ENCODE data around the gene CBARP. TPM values are rescaled to one million over a fixed set of nuclear protein-coding genes. Genes with fewer than 3 reads are reported as not detected.

The CBARP gene
- total and polyA plus RNA-seq, 4 donors = 0.05 to 0.25 (median 0.06) TPM; not detected in 1

GRCh38 chr19:1274081-1274851 lies 36.5 kb upstream of the CBARP start:
- TF ChIP-seq MAX (IDR thresholded peaks at IDR 0.05) (no peak), NR2F2 (IDR thresholded peaks at IDR 0.05) (no peak), RAD21 (IDR thresholded peaks at IDR 0.05) (no peak), SP1 (IDR thresholded peaks at IDR 0.05) (no peak), GABPA (IDR thresholded peaks at IDR 0.05 in 1 of 2, conservative IDR thresholded peaks at IDR 0.05 in 1 of 2) (no peak), YY1 (IDR thresholded peaks at IDR 0.05) (no peak), HNF4A (conservative IDR thresholded peaks at IDR 0.05) (no peak), ZBTB33 (IDR thresholded peaks at IDR 0.05) (no peak), HNF4G (IDR thresholded peaks at IDR 0.05) (no peak), FOXA2 (IDR thresholded peaks at IDR 0.05) (no peak), JUND (IDR thresholded peaks at IDR 0.05) (no peak), RXRA (IDR thresholded peaks at IDR 0.05) (no peak), TAF1 (conservative IDR thresholded peaks at IDR 0.05) (no peak), FOXA1 (IDR thresholded peaks at IDR 0.05) (no peak), EGR1 (IDR thresholded peaks at IDR 0.05; ENCODE audit: low read depth in 2 of 2) (no peak)
- TF ChIP-seq, protein P1, sequence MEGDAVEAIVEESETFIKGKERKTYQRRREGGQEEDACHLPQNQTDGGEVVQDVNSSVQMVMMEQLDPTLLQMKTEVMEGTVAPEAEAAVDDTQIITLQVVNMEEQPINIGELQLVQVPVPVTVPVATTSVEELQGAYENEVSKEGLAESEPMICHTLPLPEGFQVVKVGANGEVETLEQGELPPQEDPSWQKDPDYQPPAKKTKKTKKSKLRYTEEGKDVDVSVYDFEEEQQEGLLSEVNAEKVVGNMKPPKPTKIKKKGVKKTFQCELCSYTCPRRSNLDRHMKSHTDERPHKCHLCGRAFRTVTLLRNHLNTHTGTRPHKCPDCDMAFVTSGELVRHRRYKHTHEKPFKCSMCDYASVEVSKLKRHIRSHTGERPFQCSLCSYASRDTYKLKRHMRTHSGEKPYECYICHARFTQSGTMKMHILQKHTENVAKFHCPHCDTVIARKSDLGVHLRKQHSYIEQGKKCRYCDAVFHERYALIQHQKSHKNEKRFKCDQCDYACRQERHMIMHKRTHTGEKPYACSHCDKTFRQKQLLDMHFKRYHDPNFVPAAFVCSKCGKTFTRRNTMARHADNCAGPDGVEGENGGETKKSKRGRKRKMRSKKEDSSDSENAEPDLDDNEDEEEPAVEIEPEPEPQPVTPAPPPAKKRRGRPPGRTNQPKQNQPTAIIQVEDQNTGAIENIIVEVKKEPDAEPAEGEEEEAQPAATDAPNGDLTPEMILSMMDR (IDR thresholded peaks at IDR 0.05; ENCODE audit: low read depth, low read length, missing input control) = no peak
- TF ChIP-seq, protein P2, sequence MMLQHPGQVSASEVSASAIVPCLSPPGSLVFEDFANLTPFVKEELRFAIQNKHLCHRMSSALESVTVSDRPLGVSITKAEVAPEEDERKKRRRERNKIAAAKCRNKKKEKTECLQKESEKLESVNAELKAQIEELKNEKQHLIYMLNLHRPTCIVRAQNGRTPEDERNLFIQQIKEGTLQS (IDR thresholded peaks at IDR 0.05) = no peak
- TF ChIP-seq, protein P3, sequence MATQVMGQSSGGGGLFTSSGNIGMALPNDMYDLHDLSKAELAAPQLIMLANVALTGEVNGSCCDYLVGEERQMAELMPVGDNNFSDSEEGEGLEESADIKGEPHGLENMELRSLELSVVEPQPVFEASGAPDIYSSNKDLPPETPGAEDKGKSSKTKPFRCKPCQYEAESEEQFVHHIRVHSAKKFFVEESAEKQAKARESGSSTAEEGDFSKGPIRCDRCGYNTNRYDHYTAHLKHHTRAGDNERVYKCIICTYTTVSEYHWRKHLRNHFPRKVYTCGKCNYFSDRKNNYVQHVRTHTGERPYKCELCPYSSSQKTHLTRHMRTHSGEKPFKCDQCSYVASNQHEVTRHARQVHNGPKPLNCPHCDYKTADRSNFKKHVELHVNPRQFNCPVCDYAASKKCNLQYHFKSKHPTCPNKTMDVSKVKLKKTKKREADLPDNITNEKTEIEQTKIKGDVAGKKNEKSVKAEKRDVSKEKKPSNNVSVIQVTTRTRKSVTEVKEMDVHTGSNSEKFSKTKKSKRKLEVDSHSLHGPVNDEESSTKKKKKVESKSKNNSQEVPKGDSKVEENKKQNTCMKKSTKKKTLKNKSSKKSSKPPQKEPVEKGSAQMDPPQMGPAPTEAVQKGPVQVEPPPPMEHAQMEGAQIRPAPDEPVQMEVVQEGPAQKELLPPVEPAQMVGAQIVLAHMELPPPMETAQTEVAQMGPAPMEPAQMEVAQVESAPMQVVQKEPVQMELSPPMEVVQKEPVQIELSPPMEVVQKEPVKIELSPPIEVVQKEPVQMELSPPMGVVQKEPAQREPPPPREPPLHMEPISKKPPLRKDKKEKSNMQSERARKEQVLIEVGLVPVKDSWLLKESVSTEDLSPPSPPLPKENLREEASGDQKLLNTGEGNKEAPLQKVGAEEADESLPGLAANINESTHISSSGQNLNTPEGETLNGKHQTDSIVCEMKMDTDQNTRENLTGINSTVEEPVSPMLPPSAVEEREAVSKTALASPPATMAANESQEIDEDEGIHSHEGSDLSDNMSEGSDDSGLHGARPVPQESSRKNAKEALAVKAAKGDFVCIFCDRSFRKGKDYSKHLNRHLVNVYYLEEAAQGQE (IDR thresholded peaks at IDR 0.05) = no peak
- no peaks in the 10 kb centered on the region for H3K27me3 ChIP-seq (ENCODE audit: control insufficient read depth in 4 of 4, insufficient read depth in 4 of 4, low read length in 3 of 4)
- H3K4me1 ChIP-seq (ENCODE audit: control insufficient read depth in 4 of 4, insufficient read depth in 4 of 4, low read length in 3 of 4) = peaks cover 24 to 65% (median 58%) of the 10 kb centered on the region in 4 donors
- DNase-seq (ENCODE audit: low spot score) = no peak
- 71% methylated on average over 46 of the region's 46 CpGs for WGBS
- H3K9ac ChIP-seq (ENCODE audit: low read depth in 1 of 2, low read length in 2 of 2) = no peak overlapping the region
- peak overlapping the region; percentile 89 to 98 for H3K27ac ChIP-seq (ENCODE audit: low read depth in 1 of 2, low read length in 2 of 2)
- H3K4me3 ChIP-seq (ENCODE audit: low read depth in 1 of 3, low read length in 3 of 3) = peak overlapping the region in 1 of 3 donors; percentile 66
- no peaks in the 10 kb centered on the region for H3K9me3 ChIP-seq (ENCODE audit: control insufficient read depth in 4 of 4, low read length in 3 of 4)
- peaks cover 20 to 33% (median 23%) of the 10 kb centered on the region in 4 donors for H3K36me3 ChIP-seq (ENCODE audit: control insufficient read depth in 4 of 4, insufficient read depth in 3 of 4, low read depth in 1 of 4, low read length in 3 of 4)

Measured in liver (tissue), 9 donors.